ENCODE results near the gene NDUFS6.
"Not testable (repeated sequence)": the region's sequence is repeated elsewhere in the genome, so short reads cannot be mapped to it uniquely, and the experiment has no call there.

Gene NDUFS6

GRCh38 chr5:1799602-1800471, 1.4 kb upstream of the NDUFS6 start, which contains the start of gene MRPL36:
TSS of gene MRPL36 (minus strand) at chr5:1799837. CDS start at chr5:1798935, 902 bp downstream.
- peak in 1 of 2 experiments; percentile 43 for DNase-seq

- DNase-seq: peak in 1 of 2 experiments; percentile 30
Observed at GRCh38 chr5:1800472-1801221, 560 bp upstream of the NDUFS6 start.

DNA sequence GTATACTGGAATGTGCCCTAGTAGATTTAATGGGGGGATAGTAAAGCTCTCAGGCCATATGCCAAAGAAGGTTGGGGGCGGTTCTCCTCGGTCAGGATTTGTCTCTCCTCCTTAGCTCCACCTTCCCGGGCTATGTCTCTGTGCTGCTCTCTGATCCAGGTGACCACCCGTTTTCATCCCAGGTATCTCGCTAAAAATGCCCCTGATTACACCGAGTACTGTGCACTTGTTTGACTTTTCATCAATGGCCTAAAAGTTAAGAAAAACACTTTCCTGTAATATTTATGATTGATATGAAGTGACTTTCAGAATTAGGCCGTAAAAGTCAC, 724 bp downstream of the NDUFS6 start:
- no peak for DNase-seq

DNA sequence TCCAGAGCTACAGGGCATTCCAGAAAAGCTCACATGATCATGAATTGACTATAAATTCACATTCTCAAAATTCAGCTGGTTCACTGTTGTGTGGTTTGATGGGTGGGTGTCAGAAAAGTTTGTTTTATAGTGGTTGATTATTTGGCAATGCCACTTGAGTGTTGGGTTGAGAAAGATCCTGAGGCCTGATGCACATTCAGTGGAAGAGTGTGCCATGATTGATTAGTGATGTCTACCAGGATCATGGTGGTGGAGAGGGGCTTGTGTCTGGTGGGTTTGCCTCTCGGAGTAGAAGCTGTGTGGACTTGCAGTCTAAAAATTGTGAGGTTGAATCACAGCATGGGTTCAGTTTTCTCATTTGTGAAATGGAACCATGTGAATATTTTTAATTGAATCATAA, 2.0 kb downstream of the NDUFS6 start:
- DNase-seq: no peak

DNA sequence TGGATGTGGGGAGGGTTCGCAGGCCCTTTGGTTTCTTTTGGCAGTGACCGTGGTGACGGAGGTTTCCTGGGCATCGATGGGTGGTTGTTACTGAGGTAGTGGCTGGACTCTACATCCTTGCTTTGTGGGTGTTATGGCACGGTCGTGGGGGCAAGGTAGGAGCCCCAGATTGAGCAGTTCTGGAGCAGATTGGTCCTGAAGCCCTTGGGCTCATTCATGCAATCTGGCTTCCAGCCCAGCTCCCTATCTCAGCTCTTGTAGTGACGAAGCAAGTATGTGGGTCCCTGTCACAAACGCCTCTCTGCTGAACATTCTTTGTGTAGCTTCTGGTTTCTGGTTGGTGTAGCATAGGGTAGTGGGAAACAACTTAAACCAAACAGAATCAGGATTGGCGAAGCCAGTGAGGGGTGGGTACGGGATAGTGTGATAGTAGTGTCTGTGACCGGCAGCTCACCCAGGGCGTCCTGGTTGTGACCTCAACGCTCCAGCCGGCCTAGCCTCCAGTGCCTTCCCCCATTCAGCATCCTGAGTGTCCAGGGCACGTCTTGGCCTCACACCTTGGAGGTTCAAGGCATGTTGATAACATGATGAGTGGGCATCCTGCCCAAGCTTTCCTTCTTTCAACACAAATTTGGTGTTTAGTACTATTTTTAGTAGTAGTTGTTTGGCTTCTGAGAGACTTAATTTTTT, 2.9 kb downstream of the NDUFS6 start:
- no peak for DNase-seq

- no peak for DNase-seq
Observed at GRCh38 chr5:1805326-1805725, 4.1 kb downstream of the NDUFS6 start.

- no peak for DNase-seq
Observed at GRCh38 chr5:1805736-1806135, 4.5 kb downstream of the NDUFS6 start.

GRCh38 chr5:1806199-1806598, 5.0 kb downstream of the NDUFS6 start:
- DNase-seq: no peak

DNA sequence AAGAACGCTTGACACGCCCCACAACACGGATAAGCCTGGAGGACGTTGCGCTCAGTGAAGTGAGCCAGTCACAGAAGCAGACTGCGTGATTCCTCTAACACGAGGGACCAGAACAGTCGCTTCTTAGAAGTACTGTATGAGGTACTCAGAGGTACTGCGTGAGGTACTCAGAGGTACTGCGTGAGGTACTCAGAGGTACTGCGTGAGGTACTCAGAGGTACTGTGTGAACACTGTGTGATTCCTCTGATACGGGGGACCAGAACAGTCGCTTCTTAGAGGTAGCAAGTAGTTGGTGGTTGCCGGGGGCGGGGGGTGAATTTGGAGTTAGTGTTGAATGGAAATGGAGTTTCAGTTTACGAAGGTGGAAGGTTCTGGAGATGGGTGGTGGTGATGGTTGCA, 5.8 kb downstream of the NDUFS6 start:
- no peak for DNase-seq

- DNase-seq: no peak
Observed at GRCh38 chr5:1807451-1808185, 6.4 kb downstream of the NDUFS6 start.

GRCh38 chr5:1808439-1808838, 7.2 kb downstream of the NDUFS6 start:
- DNase-seq: no peak

GRCh38 chr5:1809416-1810035, 8.3 kb downstream of the NDUFS6 start:
- no peak for DNase-seq

DNA sequence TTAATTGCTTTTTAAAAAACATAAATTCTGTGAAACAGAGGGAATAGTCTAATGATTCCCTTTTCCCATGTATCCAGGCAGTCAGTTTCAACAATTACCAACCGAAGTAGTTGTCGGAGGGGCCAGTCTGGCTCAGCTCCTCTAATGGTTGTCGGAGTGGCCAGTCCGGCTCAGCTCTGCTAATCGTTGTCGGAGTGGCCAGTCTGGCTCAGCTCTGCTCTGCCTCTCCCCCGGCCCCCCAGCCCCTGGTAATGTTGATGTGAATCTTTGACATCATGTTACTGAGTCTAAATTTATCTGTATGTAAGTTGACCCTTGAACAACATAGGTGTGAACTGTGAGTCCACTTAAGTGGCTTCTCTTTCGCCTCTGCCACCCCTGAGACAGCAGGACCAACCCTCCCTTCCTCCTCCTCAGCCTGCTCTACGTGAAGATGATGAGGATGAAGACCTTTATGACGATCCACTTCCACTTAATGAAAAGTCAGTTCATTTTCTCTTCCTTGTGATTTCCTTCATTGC, 9.4 kb downstream of the NDUFS6 start:
- no peak for DNase-seq

GRCh38 chr5:1814183-1815020, 13.2 kb downstream of the NDUFS6 start:
- DNase-seq: no peak

DNA sequence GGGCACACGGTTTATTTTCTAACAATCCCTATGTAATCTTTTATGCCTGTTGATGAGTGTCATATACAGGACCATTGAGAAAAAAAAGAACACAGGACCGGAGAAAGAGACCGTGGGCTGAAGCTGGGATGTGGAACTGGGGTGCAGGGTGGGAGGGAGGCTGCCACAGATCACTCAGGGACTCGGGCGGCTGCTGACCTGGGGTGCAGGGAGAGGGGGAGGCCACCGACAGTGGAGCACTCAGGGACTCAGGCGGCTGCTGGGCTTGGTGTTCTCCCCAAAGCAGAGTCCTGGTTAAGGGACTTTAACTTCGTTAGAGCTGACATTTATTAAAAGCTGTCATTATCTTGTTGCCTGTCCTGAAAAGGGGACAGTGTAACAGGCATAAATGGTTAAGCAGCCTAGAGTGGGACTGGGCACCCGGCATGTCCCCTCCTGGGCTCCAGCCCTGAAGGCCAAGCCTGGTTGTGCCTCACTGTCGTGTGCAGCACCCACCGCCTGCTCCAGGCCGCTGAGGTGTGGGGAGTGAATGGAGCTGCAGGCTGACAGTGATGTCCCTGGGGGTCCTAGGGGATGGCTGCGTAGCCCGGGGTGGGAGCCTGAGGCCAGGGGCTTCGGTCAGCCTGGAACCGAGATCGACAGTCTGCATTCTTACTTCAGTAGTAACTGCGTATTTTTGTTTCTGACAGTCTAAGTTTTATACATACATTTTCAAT, 14.0 kb downstream of the NDUFS6 start:
- no peak for DNase-seq

- DNase-seq: no peak
Observed at GRCh38 chr5:1815881-1816292, 14.7 kb downstream of the NDUFS6 start.

DNA sequence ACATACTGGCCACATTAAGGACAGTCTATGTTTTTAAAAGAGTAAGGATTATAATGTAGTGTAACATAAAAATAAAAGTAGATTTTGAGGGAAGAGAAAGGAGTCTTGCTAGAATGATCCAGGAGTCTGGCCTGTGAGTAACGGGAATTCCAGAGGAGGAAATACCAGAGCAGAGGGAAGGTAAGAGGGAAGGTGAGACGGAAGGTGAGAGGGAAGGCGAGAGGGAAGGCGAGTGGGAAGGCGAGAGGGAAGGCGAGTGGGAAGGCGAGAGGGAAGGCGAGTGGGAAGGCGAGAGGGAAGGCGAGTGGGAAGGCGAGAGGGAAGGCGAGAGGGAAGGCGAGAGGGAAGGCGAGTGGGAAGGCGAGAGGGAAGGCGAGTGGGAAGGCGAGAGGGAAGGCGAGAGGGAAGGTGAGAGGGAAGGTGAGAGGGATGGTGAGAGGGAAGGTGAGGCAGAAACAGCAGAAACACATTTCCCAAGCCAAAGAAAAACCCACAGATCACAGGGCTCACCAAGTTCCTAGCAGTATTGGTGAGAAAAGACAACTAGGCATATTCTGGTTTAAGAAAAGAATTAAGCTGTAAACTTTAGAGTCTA, 15.4 kb downstream of the NDUFS6 start:
- not testable (repeated sequence) for DNase-seq

GRCh38 chr5:1817261-1818043, 16.2 kb downstream of the NDUFS6 start:
- no peak for DNase-seq

DNA sequence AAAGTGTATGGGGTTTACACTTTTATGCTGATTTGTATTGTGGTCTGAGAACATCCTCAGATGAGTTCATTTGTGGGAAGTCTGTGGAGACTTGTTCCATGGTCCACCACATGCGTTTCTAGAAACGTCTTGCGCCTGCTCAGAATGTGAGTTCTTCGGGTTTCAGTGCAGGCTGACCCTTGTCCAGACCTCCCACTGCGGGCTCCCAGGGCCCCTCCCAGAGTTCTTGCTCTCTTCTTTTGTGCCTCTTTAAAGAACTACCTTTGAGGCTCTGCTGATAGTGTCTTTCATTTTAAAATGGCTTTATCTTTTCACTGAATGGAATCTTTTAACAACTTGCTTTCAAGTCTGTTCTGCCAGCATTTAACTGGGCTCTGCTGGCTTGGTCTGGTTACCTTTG, 17.6 kb downstream of the NDUFS6 start:
- no peak for DNase-seq
